ENCODE results near the gene GLI3.

DNA sequence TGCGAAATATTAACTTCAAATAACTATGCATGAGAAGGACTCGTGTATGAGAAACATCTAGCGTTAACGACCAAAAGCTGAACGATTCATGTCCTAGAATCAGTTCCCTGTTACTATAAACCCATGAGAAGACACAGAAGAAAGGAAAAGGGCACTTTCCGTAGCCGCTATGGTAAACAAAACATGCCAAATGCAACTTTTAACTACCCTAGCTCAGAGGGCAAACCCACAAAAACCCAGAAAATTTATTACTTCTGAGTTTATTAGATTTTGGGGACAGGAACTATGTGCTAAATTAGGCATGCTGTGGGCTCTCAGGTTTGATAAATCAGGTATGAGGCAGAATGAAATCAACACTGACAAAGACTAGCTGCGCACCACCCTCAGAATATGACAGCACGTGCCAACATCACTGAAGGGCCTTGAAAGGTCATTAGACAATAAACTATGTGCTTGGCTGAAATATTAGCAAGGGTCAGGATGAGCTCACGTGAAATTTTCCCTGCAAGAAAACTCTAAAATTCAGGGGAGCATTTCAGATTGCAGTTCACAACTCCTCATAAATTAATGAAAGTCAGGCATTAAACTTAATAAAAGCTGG is 102.6 kb downstream of the GLI3 start:
- TF ChIP-seq, protein P1, sequence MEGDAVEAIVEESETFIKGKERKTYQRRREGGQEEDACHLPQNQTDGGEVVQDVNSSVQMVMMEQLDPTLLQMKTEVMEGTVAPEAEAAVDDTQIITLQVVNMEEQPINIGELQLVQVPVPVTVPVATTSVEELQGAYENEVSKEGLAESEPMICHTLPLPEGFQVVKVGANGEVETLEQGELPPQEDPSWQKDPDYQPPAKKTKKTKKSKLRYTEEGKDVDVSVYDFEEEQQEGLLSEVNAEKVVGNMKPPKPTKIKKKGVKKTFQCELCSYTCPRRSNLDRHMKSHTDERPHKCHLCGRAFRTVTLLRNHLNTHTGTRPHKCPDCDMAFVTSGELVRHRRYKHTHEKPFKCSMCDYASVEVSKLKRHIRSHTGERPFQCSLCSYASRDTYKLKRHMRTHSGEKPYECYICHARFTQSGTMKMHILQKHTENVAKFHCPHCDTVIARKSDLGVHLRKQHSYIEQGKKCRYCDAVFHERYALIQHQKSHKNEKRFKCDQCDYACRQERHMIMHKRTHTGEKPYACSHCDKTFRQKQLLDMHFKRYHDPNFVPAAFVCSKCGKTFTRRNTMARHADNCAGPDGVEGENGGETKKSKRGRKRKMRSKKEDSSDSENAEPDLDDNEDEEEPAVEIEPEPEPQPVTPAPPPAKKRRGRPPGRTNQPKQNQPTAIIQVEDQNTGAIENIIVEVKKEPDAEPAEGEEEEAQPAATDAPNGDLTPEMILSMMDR (IDR thresholded peaks at IDR 0.05) = no peak
- TF ChIP-seq POLR2A (IDR thresholded peaks at IDR 0.05) = no peak

Data from heart left ventricle (tissue), 13 donors.